ENCODE measurements around the gene CNR2.
"Not testable (repeated sequence)": the region's sequence is repeated elsewhere in the genome, so short reads cannot be mapped to it uniquely, and the experiment has no call there.

CNR2 gene

GRCh38 chr1:23916209-23917131 is 3.3 kb upstream of the CNR2 start:
- DNase-seq (ENCODE audit: low read depth in 2 of 2), result peak; percentile 29 to 39

GRCh38 chr1:23915466-23915865 is 2.3 kb upstream of the CNR2 start:
- no peak for DNase-seq (ENCODE audit: low read depth in 2 of 2)

DNA sequence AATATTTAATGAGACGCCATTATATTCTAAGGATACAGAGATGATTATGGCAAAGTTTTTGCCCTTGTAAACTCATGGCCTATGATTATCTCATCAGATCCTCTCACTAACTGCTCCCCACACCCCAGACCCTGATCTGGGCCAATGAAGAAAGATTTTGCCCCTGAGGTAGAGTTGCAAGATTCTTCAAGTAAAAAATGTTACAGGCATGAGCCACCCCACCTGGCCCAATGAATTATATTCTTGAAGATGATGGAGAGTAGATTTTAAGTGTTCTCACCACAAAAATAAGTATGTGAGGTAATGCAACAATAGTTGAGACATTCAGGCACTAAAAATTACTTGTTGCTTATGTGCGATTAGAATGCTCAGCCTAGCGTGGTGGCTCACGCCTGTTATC is 1.8 kb upstream of the CNR2 start:
- no peak for DNase-seq (ENCODE audit: low read depth in 2 of 2)

- no peak for DNase-seq (ENCODE audit: low read depth in 2 of 2)
Observed at GRCh38 chr1:23911921-23912320, 1.2 kb downstream of the CNR2 start.

- DNase-seq (ENCODE audit: low read depth in 2 of 2), result no peak
Observed at GRCh38 chr1:23910553-23911246, 2.5 kb downstream of the CNR2 start.

- DNase-seq (ENCODE audit: low read depth in 2 of 2), result no peak
Observed at GRCh38 chr1:23910144-23910543, 3.0 kb downstream of the CNR2 start.

- no peak for DNase-seq (ENCODE audit: low read depth in 2 of 2)
Observed at GRCh38 chr1:23909412-23909811, 3.8 kb downstream of the CNR2 start.

DNA sequence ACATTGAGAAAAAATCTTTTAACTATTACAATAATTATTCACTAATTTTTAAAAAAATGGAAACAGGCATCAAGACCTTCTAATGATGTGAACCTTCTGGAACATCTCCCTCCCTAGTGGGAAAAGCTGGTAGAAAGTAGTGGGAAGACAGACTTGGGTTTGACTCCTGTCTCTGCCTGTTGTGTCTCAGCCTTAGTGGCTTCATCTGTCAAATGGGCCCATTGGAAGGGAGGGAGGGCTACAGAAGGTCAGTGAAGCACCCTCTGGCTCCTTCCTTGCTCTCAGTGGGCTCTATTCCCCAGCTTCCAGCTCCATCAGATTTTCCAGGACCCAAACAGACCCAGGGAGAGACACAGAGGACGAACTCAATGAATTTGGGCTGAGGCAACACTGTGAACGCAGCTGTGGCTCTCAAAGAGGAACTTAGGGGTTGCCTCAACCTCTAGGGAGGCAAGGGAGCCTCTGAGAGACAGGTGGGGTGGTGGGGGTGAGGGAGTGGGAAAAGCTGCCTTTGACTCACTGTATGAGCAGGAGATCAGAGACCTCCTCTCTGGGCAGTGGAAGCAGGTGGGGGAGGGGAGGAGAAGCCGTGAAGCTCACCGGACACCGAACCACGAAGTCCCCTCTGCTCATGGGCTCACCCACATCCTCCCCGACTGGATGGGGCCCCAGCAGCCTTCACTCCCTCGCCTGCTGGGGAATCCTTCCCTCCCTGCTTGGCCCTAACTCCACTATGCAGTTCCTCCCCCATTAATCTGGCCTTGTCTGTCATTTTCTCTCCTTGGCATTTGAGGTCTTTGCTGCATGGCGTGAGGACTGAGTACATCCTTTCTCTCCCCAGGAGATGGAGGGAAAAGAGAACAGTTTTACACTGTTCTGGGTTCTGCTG is 4.5 kb downstream of the CNR2 start:
- no peak for DNase-seq (ENCODE audit: low read depth in 2 of 2)

DNA sequence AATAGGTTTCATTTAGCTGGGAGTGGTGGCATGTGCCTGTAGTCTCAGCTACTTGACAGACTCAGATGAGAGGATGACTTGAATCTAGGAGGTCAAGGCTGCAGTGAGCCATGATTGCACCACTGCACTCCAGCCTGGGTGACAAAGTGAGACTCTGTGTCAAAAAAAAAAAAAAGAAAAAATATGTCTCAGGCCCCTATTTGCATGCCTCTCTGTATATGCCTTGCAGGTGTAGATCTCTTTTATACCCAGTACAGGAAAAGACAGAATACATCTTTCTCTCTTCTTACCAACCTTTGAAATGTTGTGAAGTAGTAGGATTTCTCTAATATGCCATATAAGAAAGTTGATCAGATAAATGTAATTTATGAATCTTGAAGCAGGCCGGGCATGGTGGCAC is 6.4 kb downstream of the CNR2 start:
- DNase-seq (ENCODE audit: low read depth in 2 of 2), result no peak

DNA sequence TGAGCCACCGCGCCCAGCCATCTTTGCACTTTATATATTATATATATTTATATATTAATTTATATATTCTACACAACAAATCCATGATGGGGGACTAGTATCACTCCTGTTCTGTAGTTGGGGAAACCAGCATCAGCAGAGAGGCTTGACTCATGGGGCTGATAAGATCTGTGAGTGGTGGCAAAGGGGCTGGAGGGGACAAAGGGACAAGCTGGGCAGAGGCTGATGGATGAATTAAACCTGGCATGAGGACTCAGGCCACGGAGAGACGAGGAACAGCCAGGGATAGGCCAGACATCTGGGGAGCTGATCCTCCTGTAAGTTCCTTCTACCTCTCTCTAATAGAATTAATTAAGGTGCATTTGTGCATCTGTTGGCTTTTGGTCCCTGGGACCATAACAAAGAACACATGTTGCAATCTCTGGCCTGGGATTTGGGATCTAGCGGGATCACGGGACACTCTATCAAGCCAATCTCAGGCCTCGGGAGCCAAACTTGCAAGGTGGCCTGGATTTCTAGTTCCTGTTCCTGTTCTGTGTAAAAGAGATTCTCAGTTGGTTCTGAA is 7.6 kb downstream of the CNR2 start:
- no peak for DNase-seq (ENCODE audit: low read depth in 2 of 2)

DNA sequence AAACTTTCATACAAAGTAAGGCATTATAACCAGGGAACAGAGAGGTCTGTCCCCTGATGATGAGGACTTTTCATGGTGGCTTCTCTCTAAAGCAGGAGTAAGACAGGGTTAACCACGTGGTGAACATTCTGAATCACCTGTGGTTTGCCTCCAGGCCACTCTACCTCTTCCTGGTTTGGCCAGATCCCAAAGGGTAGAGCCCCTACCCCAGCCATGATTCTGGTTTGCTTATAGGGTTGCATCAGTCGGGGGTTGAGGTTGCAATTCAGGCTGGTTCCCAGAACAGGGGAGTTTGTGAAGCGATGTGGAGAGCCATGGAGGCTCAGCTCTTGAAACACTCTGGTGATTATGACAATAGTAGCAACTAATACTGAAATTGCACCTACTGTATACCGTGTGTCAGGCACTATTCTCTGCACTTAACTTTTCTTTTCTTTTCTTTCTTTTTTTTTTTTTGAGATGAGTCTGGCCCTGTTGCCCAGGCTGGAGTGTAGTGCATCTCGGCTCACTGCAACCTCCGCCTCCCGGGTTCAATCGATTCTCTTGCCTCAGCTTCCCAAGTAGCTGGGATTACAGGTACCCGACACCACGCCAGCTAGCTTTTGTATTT is 8.3 kb downstream of the CNR2 start:
- peak; percentile 25 to 34 for DNase-seq (ENCODE audit: low read depth in 2 of 2)

DNA sequence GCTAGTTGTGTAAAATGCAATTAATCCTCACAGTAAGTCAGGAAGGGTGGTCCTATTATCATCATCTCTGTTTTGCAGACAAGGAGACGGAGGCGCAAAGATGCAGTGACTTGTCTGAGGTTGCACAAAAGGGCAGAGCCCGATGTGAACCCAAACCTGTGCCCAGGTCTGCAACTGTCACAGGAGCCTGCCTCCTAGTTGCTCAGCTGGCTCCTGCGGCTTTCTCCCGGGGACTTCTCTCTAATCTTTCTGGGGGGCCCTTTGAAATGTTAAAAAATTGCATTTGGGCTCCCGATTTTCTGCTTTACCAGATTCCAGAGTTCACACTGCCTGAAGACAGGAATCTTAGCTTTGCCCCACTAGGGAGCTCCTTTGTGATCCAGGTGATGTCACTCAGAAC is 9.4 kb downstream of the CNR2 start:
- no peak for DNase-seq (ENCODE audit: low read depth in 2 of 2)

DNA sequence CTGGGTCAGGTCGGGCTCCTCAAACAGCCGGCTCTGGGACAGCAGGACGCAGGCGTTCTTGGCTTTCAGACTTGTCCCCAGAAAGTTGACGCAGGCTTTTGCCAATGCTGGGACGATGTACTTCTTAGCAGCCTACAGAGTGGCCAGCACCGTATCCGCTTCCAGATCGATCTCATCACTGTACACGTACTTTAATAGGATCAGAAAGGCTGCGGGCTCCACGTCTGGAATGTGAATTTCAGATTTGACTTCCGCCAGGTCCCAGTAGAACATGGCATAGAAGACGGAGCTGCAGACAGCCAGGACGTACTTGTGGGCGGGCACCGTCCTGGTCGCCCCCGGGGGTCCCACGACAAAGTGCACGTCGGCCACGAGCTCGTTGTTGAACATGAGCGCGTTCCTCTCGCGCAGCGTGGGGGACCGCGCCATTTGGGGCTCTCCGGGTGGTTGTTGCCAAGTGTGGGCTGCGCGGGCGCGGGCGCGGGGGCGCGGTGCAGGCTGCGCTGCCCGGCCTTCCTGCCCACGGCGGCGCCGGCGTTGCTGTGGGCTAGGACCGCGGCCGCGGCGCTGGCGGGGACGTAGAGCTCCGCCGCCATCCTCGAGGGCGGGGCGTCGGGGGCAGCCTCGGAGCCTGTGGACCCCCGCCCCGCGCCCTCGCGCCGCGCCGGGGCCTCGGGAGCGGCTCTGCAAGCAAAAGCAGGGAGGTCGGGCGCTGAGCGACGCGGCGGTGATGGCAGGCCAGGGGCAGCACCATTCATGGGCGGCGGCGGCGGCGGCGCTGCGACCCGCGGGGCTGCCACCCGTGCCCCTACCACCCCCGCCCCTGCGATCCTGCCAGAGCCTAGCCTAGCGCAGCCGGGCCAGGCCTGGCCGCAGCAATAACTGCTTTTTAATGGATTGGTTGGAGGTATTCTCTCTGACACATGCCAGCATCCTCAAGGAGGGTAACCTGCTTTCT is 10.6 kb downstream of the CNR2 start:
- DNase-seq (ENCODE audit: low read depth in 2 of 2), result no peak

GRCh38 chr1:23900017-23900416 is 13.1 kb downstream of the CNR2 start:
- DNase-seq (ENCODE audit: low read depth in 2 of 2), result not testable (repeated sequence)

DNA sequence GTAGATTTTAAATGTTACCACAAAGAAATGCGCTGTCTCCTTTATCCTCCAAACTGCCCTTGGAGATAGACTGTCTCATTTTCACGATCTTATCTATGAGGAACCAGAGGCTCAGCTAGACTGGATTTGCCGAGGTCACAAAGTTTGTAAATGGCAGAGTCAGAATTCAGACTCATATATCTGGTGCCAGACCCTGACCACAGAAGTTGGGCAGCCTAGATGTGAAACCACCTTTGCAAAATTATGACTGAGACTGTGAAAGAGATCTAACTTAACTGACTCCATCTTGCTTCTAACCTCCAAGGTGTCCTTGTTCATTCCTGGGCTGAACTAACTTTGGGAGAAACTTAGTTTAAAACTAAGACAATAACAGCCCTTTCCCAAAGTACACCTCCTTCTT is 14.1 kb downstream of the CNR2 start:
- DNase-seq (ENCODE audit: low read depth in 2 of 2), result no peak

DNA sequence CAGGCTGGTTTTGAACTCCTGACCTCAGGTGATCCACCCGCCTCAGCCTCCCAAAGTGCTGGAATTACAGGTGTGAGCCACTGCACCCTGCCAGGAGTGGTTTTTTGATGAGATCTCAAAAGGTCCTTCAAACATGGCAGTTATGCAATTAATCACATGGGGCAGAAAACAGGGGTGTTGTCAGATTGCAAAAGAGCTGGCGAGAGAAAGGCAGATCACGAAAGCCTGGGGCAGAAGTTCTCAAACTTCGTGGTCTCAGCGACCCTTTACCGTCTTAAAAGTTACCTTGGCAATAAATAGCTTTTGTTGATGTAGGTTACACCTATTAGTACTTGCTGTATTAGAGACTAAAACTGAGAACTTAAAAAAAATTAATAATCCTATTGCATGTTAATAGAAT is 16.1 kb downstream of the CNR2 start:
- DNase-seq (ENCODE audit: low read depth in 2 of 2), result no peak

DNA sequence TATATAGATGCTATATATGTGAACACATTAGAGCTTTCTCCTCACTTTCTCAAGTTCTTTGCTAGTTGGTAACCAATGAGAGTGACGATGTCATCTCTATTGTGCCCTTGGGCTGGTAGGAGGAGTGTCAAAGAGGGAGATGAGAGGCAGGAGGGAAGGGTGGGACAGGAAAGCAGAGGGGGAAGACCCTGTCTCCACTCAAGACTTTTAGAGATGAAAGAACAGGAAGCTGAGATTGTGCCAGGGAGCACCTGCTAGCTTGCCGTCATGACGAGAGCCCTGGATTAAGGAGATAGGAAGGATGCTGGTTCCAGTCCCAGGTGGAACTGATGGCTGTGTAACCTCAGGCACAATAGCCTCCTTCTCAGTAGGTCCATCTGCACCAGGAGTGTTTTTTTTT is 16.7 kb downstream of the CNR2 start:
- no peak for DNase-seq (ENCODE audit: low read depth in 2 of 2)

- DNase-seq (ENCODE audit: low read depth in 2 of 2), result no peak
Observed at GRCh38 chr1:23895993-23896392, 17.2 kb downstream of the CNR2 start.

DNA sequence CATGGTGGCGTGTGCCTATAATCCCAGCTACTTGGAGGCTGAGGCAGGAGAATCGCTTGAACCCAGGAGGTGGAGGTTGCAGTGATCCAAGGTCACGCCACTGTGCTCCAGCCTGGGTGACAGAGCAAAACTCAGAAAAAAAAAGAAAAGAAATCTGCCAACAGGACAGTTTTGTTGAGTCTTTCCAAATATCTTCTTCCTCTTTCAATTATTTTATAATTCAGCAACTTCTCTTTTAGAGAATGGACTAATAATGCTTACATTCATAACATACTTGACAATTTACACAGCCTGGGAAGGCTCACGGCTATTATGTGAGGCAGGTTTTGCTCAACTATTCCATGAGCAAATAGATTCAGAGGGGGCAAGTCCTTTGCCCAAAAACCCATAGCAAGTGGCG is 18.1 kb downstream of the CNR2 start:
- DNase-seq (ENCODE audit: low read depth in 2 of 2), result no peak

GRCh38 chr1:23889074-23889473 is 24.1 kb downstream of the CNR2 start:
- no peak for DNase-seq (ENCODE audit: low read depth in 2 of 2)

All from stimulated activated CD4-positive, alpha-beta T cell treated with anti-CD3 and anti-CD28 coated beads, Interleukin-15, amount 100 ng/mL, for 48 hours (primary cell).